ENCODE measurements around the gene LINGO4. TPM values are rescaled to one million over a fixed set of nuclear protein-coding genes. Genes with fewer than 3 reads are reported as not detected.
"Not testable (repeated sequence)": the region's sequence is repeated elsewhere in the genome, so short reads cannot be mapped to it uniquely, and the experiment has no call there.

LINGO4 gene
- total RNA-seq, 1 experiment from 2014 or later, result not detected

DNA sequence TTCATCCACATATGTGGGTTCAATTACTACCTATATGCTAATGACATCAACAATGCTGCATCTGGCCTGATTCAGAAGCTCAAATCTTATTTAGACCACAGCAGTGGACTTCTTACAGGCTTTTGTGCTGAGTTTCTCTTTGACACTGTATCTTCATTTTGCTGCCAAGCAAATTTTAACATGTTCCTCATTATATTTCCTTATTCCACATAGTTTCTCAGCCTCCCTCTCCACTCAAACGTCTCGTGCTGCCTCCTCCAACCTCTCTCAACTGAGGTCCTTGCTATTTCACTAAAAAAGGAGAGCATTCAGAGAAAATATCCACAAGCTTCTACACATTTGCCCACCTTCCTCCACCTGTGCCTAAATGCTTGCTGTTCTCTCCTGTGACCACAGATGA is 21.4 kb downstream of the LINGO4 start:
- DNase-seq (ENCODE audit: low read depth), result no peak

DNA sequence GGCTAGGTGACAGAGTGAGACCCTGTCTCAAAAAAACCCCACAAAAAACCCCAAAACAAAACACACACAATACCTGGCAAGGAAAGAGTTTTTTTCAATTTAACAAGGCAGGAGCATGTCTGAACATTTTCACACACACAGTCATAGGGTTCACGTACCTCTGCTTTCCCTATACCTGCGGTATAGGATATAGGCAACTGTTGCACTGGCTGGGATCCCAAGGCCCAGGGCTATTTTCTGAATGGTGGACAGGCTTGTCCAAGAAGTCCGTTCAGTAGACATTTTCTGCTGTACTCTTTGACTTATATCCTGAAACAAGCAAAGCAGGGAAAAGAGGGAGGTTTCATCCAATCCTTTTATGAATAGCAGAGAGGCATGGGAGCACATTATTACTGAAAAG is 22.5 kb downstream of the LINGO4 start:
- DNase-seq (ENCODE audit: low read depth), result no peak

DNA sequence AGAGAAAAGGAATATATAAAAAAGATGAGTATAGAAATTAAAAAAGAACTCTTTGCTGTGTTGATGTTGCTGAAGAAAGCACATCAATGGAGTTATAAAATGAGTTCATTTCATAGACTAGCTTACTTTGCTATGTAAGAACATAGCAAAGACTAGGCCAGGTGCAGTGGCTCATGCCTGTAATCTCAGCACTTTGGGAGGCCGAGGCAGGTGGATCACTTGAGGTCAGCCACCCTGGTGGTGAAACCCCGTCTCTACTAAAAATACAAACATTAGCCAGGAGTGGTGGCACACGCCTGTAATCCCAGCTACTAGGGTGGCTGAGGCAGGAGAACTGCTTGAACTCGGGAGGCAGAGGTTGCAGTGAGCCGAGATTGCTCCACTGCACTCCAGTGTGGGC is 23.2 kb downstream of the LINGO4 start:
- not testable (repeated sequence) for DNase-seq (ENCODE audit: low read depth)

DNA sequence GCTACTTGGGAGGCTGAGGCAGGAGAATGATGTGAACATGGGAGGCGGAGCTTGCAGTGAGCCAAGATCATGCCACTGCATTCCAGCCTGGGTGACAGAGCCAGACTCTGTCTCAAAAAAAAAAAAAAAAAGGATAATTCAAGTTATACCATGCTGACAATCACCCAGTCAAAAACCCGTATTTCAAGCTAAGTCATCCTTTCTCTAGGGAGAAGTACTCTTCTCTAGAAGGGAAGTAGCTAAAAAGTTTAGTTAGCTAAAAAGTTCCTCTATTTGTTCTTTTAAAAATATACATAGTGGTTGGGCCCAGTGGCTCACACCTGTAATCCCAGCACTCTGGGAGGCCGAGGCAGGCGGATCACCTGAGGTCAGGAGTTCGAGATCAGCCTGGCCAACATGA is 24.5 kb downstream of the LINGO4 start:
- DNase-seq (ENCODE audit: low read depth), result not testable (repeated sequence)

DNA sequence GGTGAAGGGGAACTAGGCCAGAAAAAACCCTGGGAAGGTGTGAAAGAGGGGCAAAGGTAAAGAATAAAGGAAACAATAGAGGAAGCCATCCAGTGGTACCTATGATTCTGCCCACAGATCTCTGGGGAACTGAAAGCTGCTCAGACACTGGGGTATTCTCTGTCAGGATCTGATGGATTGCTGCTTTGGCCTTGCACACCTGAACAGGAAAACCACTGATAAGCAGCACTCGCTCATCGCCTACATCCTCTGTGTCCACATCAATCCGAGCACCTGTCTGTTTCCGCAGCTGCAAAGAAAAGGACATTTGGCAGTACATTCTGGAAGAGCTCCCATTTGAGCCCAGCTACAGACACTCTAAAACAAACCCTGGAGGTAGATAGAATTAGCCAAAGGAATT is 25.4 kb downstream of the LINGO4 start:
- DNase-seq (ENCODE audit: low read depth), result no peak

DNA sequence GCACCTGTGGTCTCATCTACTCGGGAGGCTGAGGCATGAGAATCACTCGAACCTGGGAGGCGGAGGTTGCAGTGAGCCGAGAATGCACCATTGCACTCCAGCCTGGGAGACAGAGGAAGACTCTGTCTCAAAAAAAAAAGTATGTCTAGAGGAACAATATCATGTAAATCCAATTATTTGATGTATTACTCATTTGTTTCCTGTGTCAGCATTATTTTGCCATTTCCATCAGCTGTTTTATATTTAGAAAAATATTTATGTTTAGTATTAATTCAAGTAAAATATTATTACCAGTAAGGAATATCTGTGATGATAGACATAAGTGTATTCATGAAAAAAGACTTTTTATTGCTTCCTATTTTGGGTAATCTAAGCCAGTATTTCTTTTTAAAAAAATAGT is 27.9 kb downstream of the LINGO4 start:
- no peak for DNase-seq (ENCODE audit: low read depth)

DNA sequence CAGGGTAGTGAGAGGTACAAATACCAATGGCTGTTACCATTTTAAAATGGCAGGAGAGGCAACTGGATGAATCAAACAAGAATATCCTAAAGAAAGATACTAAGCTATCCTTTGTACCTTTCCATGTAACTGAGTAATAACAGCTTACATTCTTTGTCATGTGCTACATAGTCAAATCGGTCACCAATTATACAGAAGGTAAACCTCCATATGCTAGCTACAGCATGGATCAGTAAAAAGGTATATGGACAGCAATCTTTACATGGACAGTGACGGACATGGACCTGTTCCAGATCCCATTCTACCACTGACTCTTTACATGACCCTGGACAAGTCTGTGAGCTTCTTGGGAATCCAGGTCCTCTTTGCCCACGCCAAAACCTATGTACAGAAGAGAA is 28.6 kb downstream of the LINGO4 start:
- DNase-seq (ENCODE audit: low read depth), result no peak

DNA sequence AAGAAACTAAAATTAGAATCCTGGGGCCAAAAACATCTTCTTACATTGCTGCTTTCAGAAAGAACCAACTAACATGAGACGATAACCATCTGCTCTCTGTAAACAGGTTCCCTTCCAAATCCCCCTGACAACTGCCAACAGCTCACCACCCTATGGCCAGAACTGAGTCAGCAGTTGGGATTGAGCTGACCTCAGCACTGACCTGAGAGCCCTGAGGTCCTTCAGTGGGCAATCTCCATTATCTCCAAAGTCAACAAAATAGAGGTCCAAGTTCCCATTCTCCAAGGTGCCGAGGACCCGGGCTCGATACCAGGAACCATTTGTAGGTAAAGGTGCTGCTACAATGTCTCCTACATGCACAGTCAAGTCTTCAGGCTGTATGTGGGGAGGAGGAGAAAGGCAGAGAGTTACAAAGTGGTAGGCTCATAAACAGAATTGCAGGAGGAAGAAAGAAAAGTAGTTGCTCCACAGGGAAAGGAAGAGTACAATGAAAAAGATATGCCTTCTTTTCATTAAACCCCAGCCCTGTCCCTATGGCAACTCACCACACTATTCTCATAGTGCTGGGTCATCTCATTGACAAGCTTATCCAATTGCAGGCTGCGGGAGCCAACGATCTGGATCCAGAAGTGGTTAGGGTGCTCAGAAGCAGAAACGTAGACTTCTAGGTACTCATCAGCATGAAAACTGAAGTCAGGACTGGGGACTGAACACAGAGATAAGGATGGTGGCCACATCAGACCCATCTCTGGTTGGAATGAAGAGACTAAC is 29.1 kb downstream of the LINGO4 start:
- no peak for DNase-seq (ENCODE audit: low read depth)

DNA sequence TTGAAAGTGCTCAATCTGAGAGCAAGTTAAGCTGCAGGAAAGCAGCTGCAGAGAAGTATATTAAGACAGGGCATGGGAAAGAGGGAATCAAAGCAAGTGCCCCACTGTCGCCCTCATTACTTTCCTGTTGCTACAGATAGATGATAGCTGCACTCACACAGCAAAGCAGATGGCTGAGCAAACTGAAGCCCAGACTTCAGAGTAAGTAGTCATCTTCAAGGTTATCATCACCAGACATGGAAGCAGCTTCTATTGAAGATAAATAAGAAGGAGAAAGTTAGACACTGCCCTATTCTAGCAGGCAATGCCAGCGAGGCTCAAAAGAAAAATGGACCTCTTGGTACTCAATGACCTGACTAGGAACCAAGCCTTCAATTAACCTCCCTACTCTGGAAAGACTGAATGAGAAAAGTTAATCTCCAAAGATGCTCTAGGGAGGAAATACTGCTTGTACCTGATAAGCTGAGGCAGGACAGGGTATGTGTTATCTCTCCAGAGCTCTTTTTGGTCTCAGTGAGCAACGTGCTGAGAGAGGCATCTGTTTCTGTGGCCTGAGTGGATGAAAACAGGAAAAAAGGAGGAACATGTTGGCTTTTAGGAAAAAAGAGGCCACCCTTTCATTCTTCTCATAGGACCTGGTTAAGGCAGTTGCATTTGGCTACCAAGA is 30.8 kb downstream of the LINGO4 start:
- DNase-seq (ENCODE audit: low read depth), result no peak

DNA sequence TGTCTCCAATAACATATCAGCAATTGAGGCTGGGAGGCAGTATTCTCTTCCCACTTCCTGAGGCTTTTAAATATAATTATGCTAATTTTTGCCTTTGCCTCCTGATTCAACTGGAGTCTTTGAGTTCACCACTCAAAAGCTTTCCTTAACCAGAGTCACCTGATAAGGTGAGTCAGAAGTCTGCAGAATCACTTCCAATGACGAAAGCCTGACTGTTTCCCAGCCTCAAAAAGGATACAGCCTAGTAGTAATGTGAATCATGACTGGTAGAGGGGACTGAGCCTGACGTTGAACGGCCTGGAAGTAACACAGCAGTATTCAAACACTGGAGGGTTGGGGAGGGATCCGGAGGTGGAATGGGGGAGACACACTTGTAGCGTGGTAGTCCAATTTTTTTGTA is 31.5 kb downstream of the LINGO4 start:
- peak; percentile 69 for DNase-seq (ENCODE audit: low read depth)

DNA sequence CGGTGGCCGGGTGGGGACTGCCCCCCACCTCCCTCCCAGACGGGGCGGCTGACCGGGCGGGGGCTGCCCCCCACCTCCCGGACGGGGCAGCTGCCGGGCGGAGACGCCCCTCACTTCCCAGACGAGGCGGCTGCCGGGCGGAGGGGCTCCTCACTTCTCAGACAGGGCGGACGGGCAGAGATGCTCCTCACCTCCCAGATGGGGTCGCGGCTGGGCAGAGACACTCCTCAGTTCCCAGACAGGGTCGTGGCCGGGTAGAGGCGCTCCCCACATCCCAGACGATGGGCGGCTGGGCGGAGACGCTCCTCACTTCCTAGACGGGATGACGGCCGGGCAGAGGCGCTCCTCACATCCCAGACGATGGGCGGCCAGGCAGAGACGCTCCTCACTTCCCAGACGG is 35.9 kb downstream of the LINGO4 start:
- DNase-seq (ENCODE audit: low read depth), result not testable (repeated sequence)

DNA sequence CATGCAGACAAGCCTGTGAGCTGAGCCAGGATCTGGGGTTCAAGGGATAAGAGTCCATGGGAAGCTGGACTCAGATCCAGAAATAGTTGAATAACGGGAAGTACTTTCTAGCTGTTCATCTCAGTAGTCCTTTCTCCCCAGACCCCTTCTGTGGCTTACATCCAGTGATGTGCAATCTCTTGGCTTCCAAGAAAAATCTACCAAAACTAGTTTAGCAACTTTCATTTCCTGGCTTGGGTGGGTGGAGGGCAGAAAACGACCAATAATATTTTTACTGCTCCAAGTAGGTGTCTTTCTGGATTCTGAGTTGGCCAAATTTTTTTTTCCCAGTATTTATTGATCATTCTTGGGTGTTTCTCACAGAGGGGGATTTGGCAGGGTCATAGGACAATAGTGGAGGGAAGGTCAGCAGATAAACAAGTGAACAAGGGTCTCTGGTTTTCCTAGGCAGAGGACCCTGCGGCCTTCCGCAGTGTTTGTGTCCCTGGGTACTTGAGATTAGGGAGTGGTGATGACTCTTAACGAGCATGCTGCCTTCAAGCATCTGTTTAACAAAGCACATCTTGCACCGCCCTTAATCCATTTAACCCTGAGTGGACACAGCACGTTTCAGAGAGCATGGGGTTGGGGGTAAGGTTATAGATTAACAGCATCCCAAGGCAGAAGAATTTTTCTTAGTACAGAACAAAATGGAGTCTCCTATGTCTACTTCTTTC is 36.7 kb downstream of the LINGO4 start:
- not testable (repeated sequence) for DNase-seq (ENCODE audit: low read depth)

DNA sequence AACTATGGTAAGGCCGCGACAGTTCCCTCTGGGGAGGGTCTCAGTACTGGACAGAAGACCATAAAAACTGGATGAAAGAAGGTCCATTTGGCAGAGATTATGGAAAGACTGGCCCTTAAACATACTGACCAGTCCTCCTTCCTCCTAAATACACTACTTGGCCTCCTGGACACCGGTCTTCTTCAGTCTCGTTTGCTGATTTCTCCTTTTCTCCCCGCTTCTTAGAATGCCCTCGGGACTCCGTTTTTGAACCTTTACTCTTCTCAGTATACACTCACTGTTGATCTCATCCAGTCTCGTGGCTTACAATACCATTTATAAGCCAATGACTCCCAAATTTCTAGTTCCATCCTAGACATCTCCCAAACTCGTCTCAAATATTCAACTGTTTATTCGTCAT is 41.2 kb downstream of the LINGO4 start:
- DNase-seq (ENCODE audit: low read depth), result peak; percentile 5

DNA sequence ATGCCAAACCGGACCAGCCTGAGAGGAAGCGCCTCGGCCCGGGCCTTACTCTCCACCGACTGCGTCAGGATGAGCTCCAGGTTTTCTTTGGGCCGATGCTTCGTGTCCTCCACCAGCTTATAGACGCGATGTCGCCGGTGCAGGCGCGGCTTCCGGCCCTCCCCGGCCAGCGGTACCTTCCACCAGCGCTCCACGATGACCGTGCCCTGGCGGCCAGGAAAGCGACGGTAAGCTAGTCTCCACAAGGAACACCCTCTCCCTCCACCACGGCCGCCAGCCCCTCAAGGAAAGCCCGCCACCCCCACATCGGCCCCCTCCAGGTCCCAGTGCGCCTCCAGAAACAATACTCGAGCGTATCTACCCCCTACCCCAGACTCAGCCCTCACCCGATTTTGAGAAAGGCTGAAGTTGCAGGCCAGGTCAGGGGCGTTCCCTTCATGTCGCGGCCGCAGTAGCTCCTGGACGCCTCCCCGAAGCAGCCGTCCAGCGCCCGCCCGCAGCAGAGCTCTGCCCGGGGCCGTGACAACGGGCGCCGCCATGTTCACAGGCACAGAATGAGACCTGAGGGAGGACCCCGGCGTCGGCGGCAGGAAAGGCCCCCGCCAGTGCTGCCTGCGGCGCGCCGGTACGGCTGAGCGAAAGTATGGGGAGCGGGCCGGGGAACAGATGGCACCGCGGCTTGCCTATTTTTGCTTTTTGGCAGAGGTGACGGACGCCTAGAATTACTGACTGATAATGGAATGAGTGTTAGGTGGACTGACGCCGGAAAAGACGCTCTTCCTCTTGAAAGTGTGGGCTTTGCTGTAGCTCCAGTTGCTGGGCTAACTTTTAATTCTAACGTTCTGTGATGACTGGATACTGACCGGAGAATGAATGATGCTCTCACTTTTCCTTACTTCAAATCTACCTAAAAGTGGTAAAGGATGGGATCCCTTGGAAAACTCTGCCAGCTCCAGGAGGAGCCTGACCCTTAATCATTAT is 42.0 kb downstream of the LINGO4 start, which contains the start of gene MRPL9:
TSS of gene MRPL9 (minus strand) at position 556 of the 981 bp plus-strand sequence. CDS start at position 539, 17 bp downstream.
- peak; percentile 89 for DNase-seq (ENCODE audit: low read depth)

DNA sequence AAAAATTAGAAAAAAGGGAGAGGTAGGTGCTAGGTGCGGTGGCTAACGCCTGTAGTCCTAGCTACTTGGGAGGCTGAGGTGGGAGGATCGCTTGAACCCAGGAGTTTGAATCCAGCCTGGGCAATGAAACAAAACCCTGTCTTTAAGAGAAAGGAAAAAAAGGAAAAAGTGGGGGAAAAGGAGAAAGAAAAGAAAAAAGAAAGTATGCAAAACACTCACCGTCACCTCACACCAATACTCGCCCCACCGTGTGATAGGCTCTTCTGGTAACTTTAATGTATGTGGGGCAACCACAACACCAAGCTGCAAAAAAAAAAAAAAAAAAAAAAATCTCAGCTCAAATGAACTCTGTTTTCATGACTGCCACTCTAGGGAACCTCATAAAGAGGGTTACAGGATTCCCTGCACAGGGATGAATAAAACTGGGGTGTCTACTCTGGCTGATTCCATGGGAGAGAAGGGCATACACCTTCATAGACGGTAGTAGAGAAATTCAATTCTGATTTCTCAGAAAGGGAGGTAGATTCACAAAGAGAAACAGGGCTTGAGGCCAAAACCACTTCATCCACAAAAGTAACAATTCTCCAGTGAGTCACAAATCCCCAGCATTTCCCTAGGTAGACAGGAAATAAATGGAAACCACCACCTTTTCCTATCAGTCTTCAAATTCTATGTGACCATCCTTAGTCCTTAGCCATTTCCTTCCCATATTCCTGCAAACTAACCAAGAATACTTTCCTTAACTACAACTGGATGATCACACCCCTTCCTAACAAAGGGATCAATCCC is 44.4 kb downstream of the LINGO4 start:
- peak; percentile 21 for DNase-seq (ENCODE audit: low read depth)

DNA sequence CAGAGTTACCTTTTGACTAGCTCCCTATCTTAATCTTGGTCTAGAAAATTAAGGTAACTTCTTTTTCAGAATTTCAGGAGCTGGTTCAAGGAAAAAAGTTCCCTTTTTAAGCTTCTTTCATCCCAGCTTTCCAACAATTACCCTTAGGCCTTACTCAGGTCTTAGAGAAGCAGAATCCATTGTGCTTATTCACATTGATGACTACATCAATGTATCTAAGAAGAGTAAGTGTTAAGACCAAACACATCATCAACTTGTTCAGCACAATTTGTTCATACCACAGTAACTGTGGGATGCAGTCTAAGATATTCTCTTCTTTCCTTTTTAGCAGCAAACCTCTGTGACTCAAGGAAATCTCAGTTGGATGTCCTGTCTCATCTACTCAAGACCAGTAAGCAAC is 46.0 kb downstream of the LINGO4 start:
- no peak for DNase-seq (ENCODE audit: low read depth)

DNA sequence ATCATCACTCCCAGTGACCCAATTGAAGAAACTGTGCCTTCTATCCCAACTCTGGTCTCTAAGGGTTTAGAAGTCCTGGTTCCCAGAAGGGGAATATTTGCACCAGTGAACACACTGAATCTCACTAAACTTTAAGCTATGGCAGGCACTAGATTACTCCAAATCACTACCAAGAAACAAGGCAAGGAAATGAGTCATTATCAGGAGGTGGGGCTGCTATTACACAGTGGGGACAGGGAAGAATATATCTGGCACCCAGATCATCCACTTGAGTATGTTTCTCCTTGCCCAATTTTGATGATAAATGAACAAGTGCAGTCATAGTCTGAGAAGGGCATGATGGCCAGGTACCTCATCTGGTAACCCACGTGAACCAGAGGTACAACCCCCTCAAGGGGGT is 48.9 kb downstream of the LINGO4 start:
- DNase-seq (ENCODE audit: low read depth), result peak; percentile 26
